Keratinocyte (primary cell): Measurements from ENCODE around the gene STX8. TPM values are rescaled to one million over a fixed set of nuclear protein-coding genes. Genes with fewer than 3 reads are reported as not detected.

Source experiments
- DNase-seq: peaks from one replicate; pipeline ENCODE4 v3.0.0-alpha.2; 2011; ENCODE audit warnings: low read depth, missing footprints, low spot score
- FAIRE-seq: peaks from 2 replicates; lab custom pipeline; 2011; peaks lifted over from hg19 to GRCh38; lab: Jason Lieb, UNC
- H2AFZ ChIP-seq: 2 replicates; pipeline ENCODE4 v1.6.0; 2012; ENCODE audit warnings: low read length, control low read depth, inconsistent platforms; ENCODE audit not compliant: control insufficient read depth
- H3K27ac ChIP-seq: 2 replicates; pipeline ENCODE4 v1.5.1; 2011; ENCODE audit warnings: low read length; ENCODE audit not compliant: control insufficient read depth, insufficient read depth
- H3K27me3 ChIP-seq: 3 replicates; pipeline ENCODE4 v1.6.0; 2011; ENCODE audit warnings: low read length; ENCODE audit not compliant: control insufficient read depth, insufficient read depth; ENCODE audit errors: extremely low read depth
- H3K36me3 ChIP-seq, 2 experiments: 2 replicates in 1 of 2; 3 replicates in 1 of 2; pipeline ENCODE4 v1.5.1; 2011; ENCODE audit warnings: low read length in 2 of 2, mild to moderate bottlenecking in 1 of 2; ENCODE audit not compliant: control insufficient read depth in 2 of 2, insufficient read depth in 2 of 2; ENCODE audit errors: extremely low read depth in 1 of 2
- H3K4me1 ChIP-seq: 3 replicates; pipeline ENCODE4 v1.5.1; 2011; ENCODE audit warnings: low read length; ENCODE audit not compliant: control insufficient read depth, insufficient read depth; ENCODE audit errors: extremely low read depth
- H3K4me2 ChIP-seq: 3 replicates; pipeline ENCODE4 v1.6.0; 2011; ENCODE audit warnings: low read depth, low read length; ENCODE audit not compliant: control insufficient read depth, insufficient read depth; ENCODE audit errors: extremely low read depth
- H3K4me3 ChIP-seq, 3 experiments: fragments of 200-600 bp in 1 of 3; sonication (generic) in 1 of 3; 2 replicates in 2 of 3; 3 replicates in 1 of 3; pipeline ENCODE4 v1.5.1; 2011 to 2016; ENCODE audit warnings: low read length in 3 of 3, mild to moderate bottlenecking in 3 of 3, control low read depth in 2 of 3, inconsistent platforms in 1 of 3, low read depth in 1 of 3, mixed read lengths in 1 of 3, mixed run types in 1 of 3, moderate library complexity in 1 of 3; ENCODE audit not compliant: control insufficient read depth in 2 of 3, insufficient read depth in 2 of 3; ENCODE audit errors: extremely low read depth in 1 of 3
- H3K79me2 ChIP-seq: 2 replicates; pipeline ENCODE4 v1.6.0; 2012; ENCODE audit warnings: low read length; ENCODE audit not compliant: control insufficient read depth, insufficient read depth
- H3K9ac ChIP-seq: 3 replicates; pipeline ENCODE4 v1.6.0; 2011; ENCODE audit warnings: low read length; ENCODE audit not compliant: control insufficient read depth, insufficient read depth; ENCODE audit errors: extremely low read depth
- H3K9me1 ChIP-seq: 3 replicates; pipeline ENCODE4 v1.6.0; 2011; ENCODE audit warnings: low read length; ENCODE audit not compliant: control insufficient read depth, insufficient read depth; ENCODE audit errors: extremely low read depth
- H3K9me3 ChIP-seq: 2 replicates; pipeline ENCODE4 v1.5.1; 2012; ENCODE audit warnings: low read depth, low read length; ENCODE audit not compliant: control insufficient read depth
- H4K20me1 ChIP-seq: 3 replicates; pipeline ENCODE4 v1.6.0; 2011; ENCODE audit warnings: low read length; ENCODE audit not compliant: control insufficient read depth, insufficient read depth; ENCODE audit errors: extremely low read depth
- CTCF ChIP-seq, 3 experiments: IDR thresholded peaks in 1 of 3; conservative IDR thresholded peaks in 1 of 3; optimal IDR thresholded peaks in 1 of 3; 2 replicates in 2 of 3; 3 replicates in 1 of 3; pipeline versions ENCODE3 to v1.5.1; 2011; ENCODE audit warnings: low read length in 3 of 3, mild to moderate bottlenecking in 3 of 3, moderate library complexity in 2 of 3, control low read depth in 1 of 3, inconsistent platforms in 1 of 3; ENCODE audit not compliant: insufficient read depth in 2 of 3; ENCODE audit errors: extremely low read depth in 1 of 3
- EZH2 ChIP-seq: IDR thresholded peaks from one replicate; pipeline ENCODE4 v1.6.1; 2012; ENCODE audit warnings: inconsistent platforms, mild to moderate bottlenecking, low read length, moderate library complexity
- dilution Hi-C: fragments of 300-500 bp; cut with MboI; formaldehyde crosslinking; loops from one replicate; pipeline ENCODE4 v1.7.0; 2020; ENCODE audit warnings: low sequenced_read_pairs; ENCODE audit not compliant: extremely low pct_ligation_motif_present
- polyA plus RNA-seq, 5 experiments: library from polyadenylated mRNA; depleted of rRNA in 3 of 5; stranded (reverse) in 3 of 5; stranded (forward) in 1 of 5; unstranded in 1 of 5; fragments of >200 nt; gene quantifications; 1 replicate in 1 of 5; 2 replicates in 3 of 5; 3 replicates in 1 of 5; pipeline versions ENCODE4 v1.2.1 to v1.2.3, GENCODE V29; 2011 to 2012; ENCODE audit warnings: missing spikeins in 2 of 5, low read depth in 1 of 5, low replicate concordance in 1 of 5

Gene STX8
- polyA plus RNA-seq, 1 donor (not counting 4 experiments of a cell fraction or from before 2014, with no cell fraction given): 90.3 TPM

- TF ChIP-seq EZH2 (no peak), CTCF (optimal IDR thresholded peaks at IDR 0.05 in 1 of 3, IDR thresholded peaks at IDR 0.05 in 1 of 3, conservative IDR thresholded peaks at IDR 0.05 in 1 of 3; ENCODE audit: extremely low read depth in 1 of 3, insufficient read depth in 2 of 3, low read length in 3 of 3) (no peak)
- no peaks in the 10 kb centered on the region for H3K9me3 ChIP-seq
- no peak overlapping the region for H3K27ac ChIP-seq
- dilution Hi-C loops: no loop called here
- H2AFZ ChIP-seq: no peak overlapping the region
- no peaks in the 10 kb centered on the region for H3K36me3 ChIP-seq
- no peak for FAIRE-seq
- H3K27me3 ChIP-seq: no peaks in the 10 kb centered on the region
- H3K4me2 ChIP-seq: no peak overlapping the region
- peaks cover 5% of the 10 kb centered on the region for H3K4me1 ChIP-seq
- no peak for DNase-seq
- no peaks in the 10 kb centered on the region for H3K9me1 ChIP-seq
- H4K20me1 ChIP-seq: no peaks in the 10 kb centered on the region
- H3K4me3 ChIP-seq: no peak overlapping the region
- H3K9ac ChIP-seq: no peak overlapping the region
- no peaks in the 10 kb centered on the region for H3K79me2 ChIP-seq
Measured at GRCh38 chr17:9382626-9383025, 193.0 kb downstream of the STX8 start.

GRCh38 chr17:9381068-9381467, 194.6 kb downstream of the STX8 start:
- Histone ChIP-seq H3K4me3 (no peak overlapping the region), H2AFZ (no peak overlapping the region), H3K4me1 (no peaks in the 10 kb centered on the region), H3K79me2 (no peaks in the 10 kb centered on the region), H3K9ac (no peak overlapping the region), H4K20me1 (no peaks in the 10 kb centered on the region), H3K4me2 (no peak overlapping the region), H3K36me3 (no peaks in the 10 kb centered on the region), H3K9me3 (no peaks in the 10 kb centered on the region), H3K9me1 (no peaks in the 10 kb centered on the region), H3K27me3 (no peaks in the 10 kb centered on the region), H3K27ac (no peak overlapping the region)
- TF ChIP-seq CTCF (optimal IDR thresholded peaks at IDR 0.05 in 1 of 3, IDR thresholded peaks at IDR 0.05 in 1 of 3, conservative IDR thresholded peaks at IDR 0.05 in 1 of 3; ENCODE audit: extremely low read depth in 1 of 3, insufficient read depth in 2 of 3, low read length in 3 of 3) (no peak), EZH2 (no peak)
- dilution Hi-C loops: no loop called here
- no peak for FAIRE-seq
- no peak for DNase-seq
